ENCODE measurements around the gene TMEM250. TPM values are rescaled to one million over a fixed set of nuclear protein-coding genes. Genes with fewer than 3 reads are reported as not detected.

Gene TMEM250
- total RNA-seq, 1 experiment from 2014 or later, result 34.0 TPM

DNA sequence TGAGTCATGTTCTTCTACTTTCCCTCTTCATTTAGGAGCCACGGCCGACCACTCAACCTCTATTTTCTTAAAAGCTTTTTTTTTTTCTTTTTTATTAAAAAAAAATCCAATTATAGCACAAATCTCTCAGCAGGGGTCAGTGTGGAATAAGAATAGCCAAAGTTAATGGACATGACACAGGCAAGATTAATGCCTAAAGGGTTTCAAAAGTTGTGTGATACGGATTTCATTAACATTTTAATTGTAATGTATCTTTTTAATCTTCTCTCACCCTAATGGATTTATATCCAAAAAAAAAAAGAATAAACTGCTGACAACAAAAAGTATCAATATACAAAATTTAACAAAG is 29.0 kb downstream of the TMEM250 start:
- ChIA-PET POLR2A (interaction anchor here (0.7 kb wide), 1 partner anchor 97 kb away, joined by 3 read pairs; no protein-coding TSS in a partner anchor), CTCF (interaction anchor here (0.6 to 0.7 kb wide), 3 partner anchors 20 to 194 kb away, joined by 3 to 5 read pairs (median 4); no protein-coding TSS in a partner anchor)
- H3K4me3 ChIP-seq (ENCODE audit: low read depth in 2 of 2, low read length in 2 of 2), result no peak overlapping the region
- TF ChIP-seq TCF7L2 (IDR thresholded peaks at IDR 0.05; ENCODE audit: low read depth, low read length) (no peak), POLR2AphosphoS5 (IDR thresholded peaks at IDR 0.05; ENCODE audit: low read depth, low read length) (no peak), SIN3A (IDR thresholded peaks at IDR 0.05; ENCODE audit: borderline replicate concordance, insufficient read depth, low read depth, low read length) (no peak)
- TF ChIP-seq, protein P1, sequence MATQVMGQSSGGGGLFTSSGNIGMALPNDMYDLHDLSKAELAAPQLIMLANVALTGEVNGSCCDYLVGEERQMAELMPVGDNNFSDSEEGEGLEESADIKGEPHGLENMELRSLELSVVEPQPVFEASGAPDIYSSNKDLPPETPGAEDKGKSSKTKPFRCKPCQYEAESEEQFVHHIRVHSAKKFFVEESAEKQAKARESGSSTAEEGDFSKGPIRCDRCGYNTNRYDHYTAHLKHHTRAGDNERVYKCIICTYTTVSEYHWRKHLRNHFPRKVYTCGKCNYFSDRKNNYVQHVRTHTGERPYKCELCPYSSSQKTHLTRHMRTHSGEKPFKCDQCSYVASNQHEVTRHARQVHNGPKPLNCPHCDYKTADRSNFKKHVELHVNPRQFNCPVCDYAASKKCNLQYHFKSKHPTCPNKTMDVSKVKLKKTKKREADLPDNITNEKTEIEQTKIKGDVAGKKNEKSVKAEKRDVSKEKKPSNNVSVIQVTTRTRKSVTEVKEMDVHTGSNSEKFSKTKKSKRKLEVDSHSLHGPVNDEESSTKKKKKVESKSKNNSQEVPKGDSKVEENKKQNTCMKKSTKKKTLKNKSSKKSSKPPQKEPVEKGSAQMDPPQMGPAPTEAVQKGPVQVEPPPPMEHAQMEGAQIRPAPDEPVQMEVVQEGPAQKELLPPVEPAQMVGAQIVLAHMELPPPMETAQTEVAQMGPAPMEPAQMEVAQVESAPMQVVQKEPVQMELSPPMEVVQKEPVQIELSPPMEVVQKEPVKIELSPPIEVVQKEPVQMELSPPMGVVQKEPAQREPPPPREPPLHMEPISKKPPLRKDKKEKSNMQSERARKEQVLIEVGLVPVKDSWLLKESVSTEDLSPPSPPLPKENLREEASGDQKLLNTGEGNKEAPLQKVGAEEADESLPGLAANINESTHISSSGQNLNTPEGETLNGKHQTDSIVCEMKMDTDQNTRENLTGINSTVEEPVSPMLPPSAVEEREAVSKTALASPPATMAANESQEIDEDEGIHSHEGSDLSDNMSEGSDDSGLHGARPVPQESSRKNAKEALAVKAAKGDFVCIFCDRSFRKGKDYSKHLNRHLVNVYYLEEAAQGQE (IDR thresholded peaks at IDR 0.05; ENCODE audit: insufficient read depth in 1 of 2, low read depth in 2 of 2, low read length in 1 of 2), result no peak
- TF ChIP-seq, protein P2, sequence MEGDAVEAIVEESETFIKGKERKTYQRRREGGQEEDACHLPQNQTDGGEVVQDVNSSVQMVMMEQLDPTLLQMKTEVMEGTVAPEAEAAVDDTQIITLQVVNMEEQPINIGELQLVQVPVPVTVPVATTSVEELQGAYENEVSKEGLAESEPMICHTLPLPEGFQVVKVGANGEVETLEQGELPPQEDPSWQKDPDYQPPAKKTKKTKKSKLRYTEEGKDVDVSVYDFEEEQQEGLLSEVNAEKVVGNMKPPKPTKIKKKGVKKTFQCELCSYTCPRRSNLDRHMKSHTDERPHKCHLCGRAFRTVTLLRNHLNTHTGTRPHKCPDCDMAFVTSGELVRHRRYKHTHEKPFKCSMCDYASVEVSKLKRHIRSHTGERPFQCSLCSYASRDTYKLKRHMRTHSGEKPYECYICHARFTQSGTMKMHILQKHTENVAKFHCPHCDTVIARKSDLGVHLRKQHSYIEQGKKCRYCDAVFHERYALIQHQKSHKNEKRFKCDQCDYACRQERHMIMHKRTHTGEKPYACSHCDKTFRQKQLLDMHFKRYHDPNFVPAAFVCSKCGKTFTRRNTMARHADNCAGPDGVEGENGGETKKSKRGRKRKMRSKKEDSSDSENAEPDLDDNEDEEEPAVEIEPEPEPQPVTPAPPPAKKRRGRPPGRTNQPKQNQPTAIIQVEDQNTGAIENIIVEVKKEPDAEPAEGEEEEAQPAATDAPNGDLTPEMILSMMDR (IDR thresholded peaks at IDR 0.05), result no peak
- ATAC-seq (no peak), DNase-seq (ENCODE audit: low read depth, low spot score) (no peak)
- H3K27me3 ChIP-seq (ENCODE audit: control insufficient read depth, insufficient read depth, low read length), result no peaks in the 10 kb centered on the region
- intact Hi-C loops (cut with micrococcal nuclease; ENCODE audit: unreplicated experiment) (no loop called here), in situ Hi-C loops (cut with HindIII; ENCODE audit: low pct_unique_long_range_greater_than_20kb, low sequenced_read_pairs) (no loop called here)
- H3K36me3 ChIP-seq (ENCODE audit: control insufficient read depth, insufficient read depth, low read length), result no peaks in the 10 kb centered on the region
- H3K27ac ChIP-seq (ENCODE audit: low read length), result peak overlapping the region; percentile 88
- peaks cover 67% of the 10 kb centered on the region for H3K4me1 ChIP-seq (ENCODE audit: control insufficient read depth, insufficient read depth, low read length)
- TSS peak; percentile 46 for BruUV-seq (replicated peaks)
- no peaks in the 10 kb centered on the region for H3K9me3 ChIP-seq (ENCODE audit: control insufficient read depth, insufficient read depth, low read depth, low read length)

DNA sequence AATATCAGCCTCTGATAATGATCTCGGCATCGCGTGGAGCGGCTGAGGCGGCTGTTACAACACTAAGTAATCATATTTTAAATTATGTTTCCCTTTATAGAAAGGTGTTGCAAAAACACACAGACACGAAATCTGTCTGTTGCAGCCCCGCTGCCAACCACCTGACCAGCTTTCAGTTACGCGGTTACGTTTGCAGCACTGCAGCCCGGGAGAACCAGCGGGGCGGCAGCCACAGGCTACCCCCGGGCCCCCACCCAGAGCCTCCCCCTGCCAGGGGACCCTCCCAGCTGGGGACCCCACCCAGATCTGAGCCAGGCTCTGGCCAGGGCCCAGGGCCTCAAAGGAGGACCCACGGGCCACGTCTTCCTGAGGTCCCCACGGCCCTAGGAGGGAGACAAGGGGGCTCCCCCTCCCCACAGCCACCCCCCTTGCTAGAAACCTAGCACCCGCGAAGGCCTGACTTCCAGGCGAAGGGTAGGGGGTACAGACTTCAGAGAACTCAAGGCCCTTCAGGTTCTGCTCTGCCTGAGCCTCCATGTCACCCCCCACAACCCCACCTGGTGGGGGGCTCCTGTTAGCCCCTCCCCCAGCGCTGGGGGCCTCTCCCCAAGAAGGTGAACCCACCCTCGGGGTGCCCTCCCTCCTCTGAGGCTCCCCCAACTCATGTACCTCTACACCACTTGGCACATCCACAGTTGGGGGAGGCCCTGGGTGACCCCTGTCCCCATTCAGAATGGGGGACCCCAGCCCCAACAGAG is 29.6 kb downstream of the TMEM250 start:
- H3K4me3 ChIP-seq (ENCODE audit: low read depth in 2 of 2, low read length in 2 of 2), result no peak overlapping the region
- ATAC-seq, result no peak
- peaks cover 67% of the 10 kb centered on the region for H3K4me1 ChIP-seq (ENCODE audit: control insufficient read depth, insufficient read depth, low read length)
- DNase-seq (ENCODE audit: low read depth, low spot score), result no peak
- intact Hi-C loops (cut with micrococcal nuclease; ENCODE audit: unreplicated experiment) (no loop called here), in situ Hi-C loops (cut with HindIII; ENCODE audit: low pct_unique_long_range_greater_than_20kb, low sequenced_read_pairs) (no loop called here)
- no TSS peak for BruUV-seq (replicated peaks)
- no peaks in the 10 kb centered on the region for H3K36me3 ChIP-seq (ENCODE audit: control insufficient read depth, insufficient read depth, low read length)
- H3K9me3 ChIP-seq (ENCODE audit: control insufficient read depth, insufficient read depth, low read depth, low read length), result no peaks in the 10 kb centered on the region
- no peak for TF ChIP-seq SIN3A (IDR thresholded peaks at IDR 0.05; ENCODE audit: borderline replicate concordance, insufficient read depth, low read depth, low read length)
- TF ChIP-seq, protein P2 (IDR thresholded peaks at IDR 0.05), result no peak; the same call in 1 of the 2 replicates
- TF ChIP-seq, protein P1 (IDR thresholded peaks at IDR 0.05; ENCODE audit: insufficient read depth in 1 of 2, low read depth in 2 of 2, low read length in 1 of 2), result no peak
- TF ChIP-seq POLR2AphosphoS5 (IDR thresholded peaks at IDR 0.05; ENCODE audit: low read depth, low read length), result no peak
- no peak for TF ChIP-seq TCF7L2 (IDR thresholded peaks at IDR 0.05; ENCODE audit: low read depth, low read length)
- ChIA-PET POLR2A (interaction anchor here (0.7 kb wide), 1 partner anchor 97 kb away, joined by 3 read pairs; no protein-coding TSS in a partner anchor), CTCF (interaction anchor here (0.6 to 0.7 kb wide), 4 partner anchors 20 to 195 kb away, joined by 3 to 5 read pairs (median 4); no protein-coding TSS in a partner anchor)
- peak overlapping the region; percentile 88 for H3K27ac ChIP-seq (ENCODE audit: low read length)
- H3K27me3 ChIP-seq (ENCODE audit: control insufficient read depth, insufficient read depth, low read length), result no peaks in the 10 kb centered on the region

Measured in Panc1 (cell line).